ENCODE measurements around the gene KCNQ1.
A peak's percentile ranks its signal among the peaks of the same experiment; 100 is the strongest.

Gene KCNQ1

GRCh38 chr11:2590965-2591754 lies 146.4 kb downstream of the KCNQ1 start:
- Histone ChIP-seq H4K20me1 (ENCODE audit: insufficient read depth, low read length) (no peaks in the 10 kb centered on the region; the same call in 1 of the 2 replicates), H3K27me3 (ENCODE audit: insufficient read depth, low read length, poor library complexity) (peaks cover 3% of the 10 kb centered on the region), H3K36me3 (ENCODE audit: insufficient read depth, low read length) (no peaks in the 10 kb centered on the region), H3K27ac (ENCODE audit: low read length) (no peak overlapping the region), H3K4me3 (ENCODE audit: low read depth in 1 of 2, low read length in 2 of 2) (no peak overlapping the region), H3K4me2 (ENCODE audit: insufficient read depth, low read length) (no peak overlapping the region), H2AFZ (ENCODE audit: low read depth, low read length) (no peak overlapping the region), H3K4me1 (ENCODE audit: insufficient read depth, low read length) (no peaks in the 10 kb centered on the region), H3K9ac (ENCODE audit: low read depth, low read length) (no peak overlapping the region), H3K79me2 (ENCODE audit: insufficient read depth, low read length) (no peaks in the 10 kb centered on the region), H3K9me3 (ENCODE audit: insufficient read depth, low read length, severe bottlenecking) (no peaks in the 10 kb centered on the region)
- DNase-seq (peak; percentile 1), ATAC-seq (ENCODE audit: insufficient read depth, low read depth) (no peak)
- no peak for TF ChIP-seq EZH2 (IDR thresholded peaks at IDR 0.05; ENCODE audit: borderline replicate concordance, low read depth, low read length, severe bottlenecking)
- TF ChIP-seq CTCF (IDR thresholded peaks at IDR 0.05; ENCODE audit: borderline replicate concordance, extremely low read depth, low read length, poor library complexity, severe bottlenecking), result no peak

GRCh38 chr11:2591805-2592204 lies 147.0 kb downstream of the KCNQ1 start:
- ATAC-seq (ENCODE audit: insufficient read depth, low read depth) (no peak), DNase-seq (no peak)
- Histone ChIP-seq H3K9me3 (ENCODE audit: insufficient read depth, low read length, severe bottlenecking) (no peaks in the 10 kb centered on the region), H3K36me3 (ENCODE audit: insufficient read depth, low read length) (no peaks in the 10 kb centered on the region), H3K4me2 (ENCODE audit: insufficient read depth, low read length) (no peak overlapping the region), H3K27ac (ENCODE audit: low read length) (no peak overlapping the region), H3K4me1 (ENCODE audit: insufficient read depth, low read length) (no peaks in the 10 kb centered on the region), H3K4me3 (ENCODE audit: low read depth in 1 of 2, low read length in 2 of 2) (no peak overlapping the region), H3K9ac (ENCODE audit: low read depth, low read length) (no peak overlapping the region), H3K79me2 (ENCODE audit: insufficient read depth, low read length) (no peaks in the 10 kb centered on the region), H3K27me3 (ENCODE audit: insufficient read depth, low read length, poor library complexity) (peaks cover 3% of the 10 kb centered on the region), H4K20me1 (ENCODE audit: insufficient read depth, low read length) (no peaks in the 10 kb centered on the region; the same call in 1 of the 2 replicates), H2AFZ (ENCODE audit: low read depth, low read length) (no peak overlapping the region)
- no peak for TF ChIP-seq EZH2 (IDR thresholded peaks at IDR 0.05; ENCODE audit: borderline replicate concordance, low read depth, low read length, severe bottlenecking)

GRCh38 chr11:2592559-2593392 lies 148.0 kb downstream of the KCNQ1 start:
- no peak for ATAC-seq (ENCODE audit: insufficient read depth, low read depth)
- Histone ChIP-seq H3K4me1 (ENCODE audit: insufficient read depth, low read length) (no peaks in the 10 kb centered on the region), H3K9ac (ENCODE audit: low read depth, low read length) (no peak overlapping the region), H4K20me1 (ENCODE audit: insufficient read depth, low read length) (no peaks in the 10 kb centered on the region; the same call in 1 of the 2 replicates), H3K36me3 (ENCODE audit: insufficient read depth, low read length) (no peaks in the 10 kb centered on the region), H3K79me2 (ENCODE audit: insufficient read depth, low read length) (no peaks in the 10 kb centered on the region), H3K27me3 (ENCODE audit: insufficient read depth, low read length, poor library complexity) (peaks cover 3% of the 10 kb centered on the region), H3K27ac (ENCODE audit: low read length) (no peak overlapping the region), H3K9me3 (ENCODE audit: insufficient read depth, low read length, severe bottlenecking) (no peaks in the 10 kb centered on the region), H3K4me2 (ENCODE audit: insufficient read depth, low read length) (no peak overlapping the region), H3K4me3 (ENCODE audit: low read depth in 1 of 2, low read length in 2 of 2) (no peak overlapping the region), H2AFZ (ENCODE audit: low read depth, low read length) (no peak overlapping the region)
- DNase-seq, result no peak
- no peak for TF ChIP-seq EZH2 (IDR thresholded peaks at IDR 0.05; ENCODE audit: borderline replicate concordance, low read depth, low read length, severe bottlenecking)
- no peak for TF ChIP-seq CTCF (IDR thresholded peaks at IDR 0.05; ENCODE audit: borderline replicate concordance, extremely low read depth, low read length, poor library complexity, severe bottlenecking)
